Measurements from ENCODE around the gene ZBED5. TPM values are rescaled to one million over a fixed set of nuclear protein-coding genes. Genes with fewer than 3 reads are reported as not detected.

Gene ZBED5
- polyA plus RNA-seq, 3 donors, result 8.1 to 45.8 (median 10.3) TPM

DNA sequence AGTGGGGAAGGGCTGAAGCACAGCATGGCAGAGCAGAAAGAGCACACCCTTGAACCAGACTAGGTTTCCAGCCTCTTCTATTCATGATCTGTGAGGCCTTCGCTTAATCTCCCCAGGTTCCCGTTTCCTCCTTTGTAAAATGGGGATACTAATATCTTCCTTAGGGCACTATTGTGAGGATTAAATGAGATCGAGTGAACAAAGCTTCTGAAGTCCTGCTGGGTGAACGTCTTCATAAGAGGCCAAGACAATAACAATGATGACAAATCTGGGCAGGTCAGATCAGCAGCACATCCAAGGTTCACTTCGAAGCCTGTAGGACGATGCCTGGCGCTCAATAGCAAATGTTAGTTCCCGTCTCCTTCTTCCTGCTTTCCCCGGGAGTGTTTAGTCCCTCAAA is 38.6 kb upstream of the ZBED5 start:
- Mint-ChIP-seq H3K36me3 (peaks cover 11 to 12% of the 10 kb centered on the region in 2 donors), H3K4me1 (peaks cover 47% of the 10 kb centered on the region), H3K4me3 (no peak overlapping the region), H3K27me3 (ENCODE audit: low read depth in 3 of 3) (peaks cover 0 to 6% (median 2%) of the 10 kb centered on the region in 3 donors), H3K9me3 (peaks cover 0 to 6% (median 4%) of the 10 kb centered on the region in 7 donors), H3K27ac (peak overlapping the region in 3 of 7 donors; percentile 25 to 99 (median 26))
- no peak overlapping the region for H3K4me3 ChIP-seq (replicated peaks in 1 of 3; ENCODE audit: low read depth in 2 of 3, low read length in 3 of 3)
- H3K27me3 ChIP-seq (ENCODE audit: control insufficient read depth in 2 of 2, insufficient read depth in 2 of 2, low read length in 2 of 2), result no peaks in the 10 kb centered on the region
- DNase-seq, result no peak
- intact Hi-C loops (cut with micrococcal nuclease), result no loop called here
- H3K9me3 ChIP-seq (replicated peaks in 1 of 2; ENCODE audit: control insufficient read depth in 1 of 2, insufficient read depth in 1 of 2, low read length in 2 of 2), result no peaks in the 10 kb centered on the region
- no peaks in the 10 kb centered on the region for H3K79me2 ChIP-seq (ENCODE audit: insufficient read depth, low read length)
- TF ChIP-seq, protein P1, sequence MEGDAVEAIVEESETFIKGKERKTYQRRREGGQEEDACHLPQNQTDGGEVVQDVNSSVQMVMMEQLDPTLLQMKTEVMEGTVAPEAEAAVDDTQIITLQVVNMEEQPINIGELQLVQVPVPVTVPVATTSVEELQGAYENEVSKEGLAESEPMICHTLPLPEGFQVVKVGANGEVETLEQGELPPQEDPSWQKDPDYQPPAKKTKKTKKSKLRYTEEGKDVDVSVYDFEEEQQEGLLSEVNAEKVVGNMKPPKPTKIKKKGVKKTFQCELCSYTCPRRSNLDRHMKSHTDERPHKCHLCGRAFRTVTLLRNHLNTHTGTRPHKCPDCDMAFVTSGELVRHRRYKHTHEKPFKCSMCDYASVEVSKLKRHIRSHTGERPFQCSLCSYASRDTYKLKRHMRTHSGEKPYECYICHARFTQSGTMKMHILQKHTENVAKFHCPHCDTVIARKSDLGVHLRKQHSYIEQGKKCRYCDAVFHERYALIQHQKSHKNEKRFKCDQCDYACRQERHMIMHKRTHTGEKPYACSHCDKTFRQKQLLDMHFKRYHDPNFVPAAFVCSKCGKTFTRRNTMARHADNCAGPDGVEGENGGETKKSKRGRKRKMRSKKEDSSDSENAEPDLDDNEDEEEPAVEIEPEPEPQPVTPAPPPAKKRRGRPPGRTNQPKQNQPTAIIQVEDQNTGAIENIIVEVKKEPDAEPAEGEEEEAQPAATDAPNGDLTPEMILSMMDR (IDR thresholded peaks at IDR 0.05), result no peak
- WGBS (ENCODE audit: insufficient coverage), result 98% methylated on average over 6 of the region's 9 CpGs
- H3K27ac ChIP-seq (ENCODE audit: low read depth in 1 of 2, low read length in 2 of 2), result no peak overlapping the region
- peaks cover 43 to 45% of the 10 kb centered on the region in 2 donors for H3K4me1 ChIP-seq (ENCODE audit: control insufficient read depth in 1 of 2, insufficient read depth in 2 of 2, low read length in 2 of 2)
- no peak overlapping the region for H2AFZ ChIP-seq (ENCODE audit: insufficient read depth, low read depth, low read length, poor library complexity, severe bottlenecking)
- no peak overlapping the region for H3K9ac ChIP-seq (ENCODE audit: insufficient read depth, low read length, poor library complexity, severe bottlenecking)
- no peak overlapping the region for H3K4me2 ChIP-seq (replicated peaks; ENCODE audit: extremely low read depth, low read length, poor library complexity, severe bottlenecking)
- H3K36me3 ChIP-seq (replicated peaks in 1 of 2; ENCODE audit: control insufficient read depth in 1 of 2, insufficient read depth in 2 of 2, low read length in 2 of 2), result no peaks in the 10 kb centered on the region
- H4K20me1 ChIP-seq (ENCODE audit: insufficient read depth, low read length), result no peaks in the 10 kb centered on the region

DNA sequence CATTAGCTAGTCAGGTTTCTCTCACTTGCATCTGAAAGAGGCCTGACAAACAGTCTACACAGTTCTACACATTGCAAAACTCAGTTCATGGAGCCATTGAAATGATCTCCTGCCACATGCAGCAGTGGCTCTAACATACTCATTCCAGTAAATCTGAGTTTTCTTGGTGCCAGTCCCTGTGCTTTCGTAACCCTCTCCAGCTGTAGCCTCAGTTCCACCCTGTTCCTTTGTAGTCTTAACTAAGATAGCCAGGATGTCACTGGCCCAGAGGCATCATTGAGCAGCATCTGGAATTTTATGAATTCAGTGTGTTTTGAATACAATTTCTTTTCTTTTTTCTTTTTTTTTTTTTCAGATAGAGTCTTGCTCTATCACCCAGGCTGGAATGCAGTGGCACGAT is 37.4 kb upstream of the ZBED5 start:
- peaks cover 0 to 6% (median 2%) of the 10 kb centered on the region in 3 donors for H3K27me3 Mint-ChIP-seq (ENCODE audit: low read depth in 3 of 3)
- Histone ChIP-seq H2AFZ (ENCODE audit: insufficient read depth, low read depth, low read length, poor library complexity, severe bottlenecking) (no peak overlapping the region), H3K4me1 (ENCODE audit: control insufficient read depth in 1 of 2, insufficient read depth in 2 of 2, low read length in 2 of 2) (peaks cover 33 to 37% of the 10 kb centered on the region in 2 donors), H3K36me3 (replicated peaks in 1 of 2; ENCODE audit: control insufficient read depth in 1 of 2, insufficient read depth in 2 of 2, low read length in 2 of 2) (no peaks in the 10 kb centered on the region), H3K4me2 (replicated peaks; ENCODE audit: extremely low read depth, low read length, poor library complexity, severe bottlenecking) (no peak overlapping the region), H3K4me3 (replicated peaks in 1 of 3; ENCODE audit: low read depth in 2 of 3, low read length in 3 of 3) (no peak overlapping the region), H3K79me2 (ENCODE audit: insufficient read depth, low read length) (no peaks in the 10 kb centered on the region), H3K27me3 (ENCODE audit: control insufficient read depth in 2 of 2, insufficient read depth in 2 of 2, low read length in 2 of 2) (no peaks in the 10 kb centered on the region), H3K27ac (ENCODE audit: low read depth in 1 of 2, low read length in 2 of 2) (no peak overlapping the region), H3K9ac (ENCODE audit: insufficient read depth, low read length, poor library complexity, severe bottlenecking) (no peak overlapping the region), H3K9me3 (replicated peaks in 1 of 2; ENCODE audit: control insufficient read depth in 1 of 2, insufficient read depth in 1 of 2, low read length in 2 of 2) (no peaks in the 10 kb centered on the region), H4K20me1 (ENCODE audit: insufficient read depth, low read length) (no peaks in the 10 kb centered on the region)
- no peak overlapping the region for H3K27ac Mint-ChIP-seq
- H3K4me3 Mint-ChIP-seq, result no peak overlapping the region
- H3K36me3 Mint-ChIP-seq, result peaks cover 14% of the 10 kb centered on the region in 2 donors
- intact Hi-C loops (cut with micrococcal nuclease), result no loop called here
- H3K9me3 Mint-ChIP-seq, result peaks cover 2 to 12% (median 8%) of the 10 kb centered on the region in 7 donors
- peaks cover 43% of the 10 kb centered on the region for H3K4me1 Mint-ChIP-seq
- no peak for DNase-seq
- TF ChIP-seq, protein P1 (IDR thresholded peaks at IDR 0.05), result no peak
- WGBS (ENCODE audit: insufficient coverage), result no CpG with 5 or more reads among the region's 2 CpGs

All from CD14-positive monocyte (primary cell).